H9 (cell line): Measurements from ENCODE around the gene KRT6C. TPM values are rescaled to one million over a fixed set of nuclear protein-coding genes. Genes with fewer than 3 reads are reported as not detected.

Experiments
- DNase-seq: peaks from one replicate; pipeline ENCODE4 v3.0.0-alpha.2; 2017
- H2AFZ ChIP-seq: one replicate; pipeline ENCODE4 v1.6.1; 2013; ENCODE audit warnings: mild to moderate bottlenecking, low read length, control low read depth, moderate library complexity
- H2AK5ac ChIP-seq: 2 replicates; pipeline ENCODE4 v1.6.1; 2013; ENCODE audit warnings: low read length, control low read depth, mixed read lengths; ENCODE audit not compliant: insufficient read length
- H2BK120ac ChIP-seq: one replicate; pipeline ENCODE4 v1.6.1; 2013; ENCODE audit warnings: low read depth, mild to moderate bottlenecking, low read length, control low read depth, inconsistent platforms; ENCODE audit not compliant: poor library complexity, severe bottlenecking
- H2BK12ac ChIP-seq: 2 replicates; pipeline ENCODE4 v1.6.1; 2013; ENCODE audit warnings: low read length, control low read depth, mixed read lengths, low read depth; ENCODE audit not compliant: insufficient read length
- H2BK15ac ChIP-seq: 2 replicates; pipeline ENCODE4 v1.6.1; 2013; ENCODE audit warnings: low read depth, low read length, control low read depth
- H2BK20ac ChIP-seq: one replicate; pipeline ENCODE4 v1.6.1; 2013; ENCODE audit warnings: low read depth, mild to moderate bottlenecking, low read length, control low read depth, inconsistent platforms; ENCODE audit not compliant: poor library complexity, severe bottlenecking
- H2BK5ac ChIP-seq: 2 replicates; pipeline ENCODE4 v1.6.1; 2013; ENCODE audit warnings: low read length, control low read depth, mixed read lengths; ENCODE audit not compliant: insufficient read length
- H3K14ac ChIP-seq: 2 replicates; pipeline ENCODE4 v1.6.1; 2013; ENCODE audit warnings: low read length, control low read depth; ENCODE audit not compliant: insufficient read depth
- H3K18ac ChIP-seq: 2 replicates; pipeline ENCODE4 v1.6.1; 2013; ENCODE audit warnings: low read depth, mild to moderate bottlenecking, mixed read lengths, low read length, control low read depth; ENCODE audit not compliant: insufficient read length
- H3K23ac ChIP-seq: 2 replicates; pipeline ENCODE4 v1.6.1; 2013; ENCODE audit warnings: low read length, control low read depth, mixed read lengths, low read depth; ENCODE audit not compliant: insufficient read length
- H3K23me2 ChIP-seq: 2 replicates; pipeline ENCODE4 v1.6.1; 2013; ENCODE audit warnings: low read depth, mild to moderate bottlenecking, mixed read lengths, low read length, control low read depth; ENCODE audit not compliant: insufficient read length, poor library complexity, severe bottlenecking
- H3K27ac ChIP-seq: 2 replicates; pipeline ENCODE4 v1.5.1; 2013; ENCODE audit warnings: low read length, control low read depth, mixed read lengths, low read depth; ENCODE audit not compliant: insufficient read length
- H3K27me3 ChIP-seq: 2 replicates; pipeline ENCODE4 v1.6.1; 2013; ENCODE audit warnings: low read length, control low read depth, inconsistent platforms; ENCODE audit not compliant: insufficient read depth
- H3K4ac ChIP-seq: 2 replicates; pipeline ENCODE4 v1.6.1; 2013; ENCODE audit warnings: low read depth, mild to moderate bottlenecking, control low read depth, inconsistent platforms, low read length, moderate library complexity
- H3K4me1 ChIP-seq: 2 replicates; pipeline ENCODE4 v1.6.1; 2013; ENCODE audit warnings: low read length, control low read depth, inconsistent platforms; ENCODE audit not compliant: insufficient read depth
- H3K4me2 ChIP-seq: 2 replicates; pipeline ENCODE4 v1.6.1; 2013; ENCODE audit warnings: low read length, control low read depth, mixed read lengths; ENCODE audit not compliant: insufficient read length, insufficient read depth
- H3K56ac ChIP-seq: 2 replicates; pipeline ENCODE4 v1.6.1; 2013; ENCODE audit warnings: low read depth, mild to moderate bottlenecking, mixed read lengths, low read length, control low read depth; ENCODE audit not compliant: insufficient read length
- H3K79me1 ChIP-seq: 2 replicates; pipeline ENCODE4 v1.6.1; 2013; ENCODE audit warnings: low read depth, mild to moderate bottlenecking, moderate library complexity, low read length, control low read depth, inconsistent platforms; ENCODE audit not compliant: insufficient read depth, poor library complexity, severe bottlenecking
- H3K79me2 ChIP-seq: 2 replicates; pipeline ENCODE4 v1.6.1; 2013; ENCODE audit warnings: low read length, control low read depth, inconsistent platforms; ENCODE audit not compliant: insufficient read depth
- H3K9ac ChIP-seq: 2 replicates; pipeline ENCODE4 v1.6.1; 2013; ENCODE audit warnings: low read length, control low read depth, mixed read lengths; ENCODE audit not compliant: insufficient read length; ENCODE audit errors: extremely low read depth
- H3K9me3 ChIP-seq: one replicate; pipeline ENCODE4 v1.6.1; 2013; ENCODE audit warnings: low read depth, low read length, inconsistent platforms; ENCODE audit not compliant: control insufficient read depth
- H3T11ph ChIP-seq: one replicate; pipeline ENCODE4 v1.6.1; 2013; ENCODE audit warnings: mild to moderate bottlenecking, low read length, control low read depth, inconsistent platforms
- H4K20me1 ChIP-seq: one replicate; pipeline ENCODE4 v1.6.1; 2013; ENCODE audit not compliant: control insufficient read depth, insufficient read length, insufficient read depth
- H4K5ac ChIP-seq: 2 replicates; pipeline ENCODE4 v1.6.1; 2013; ENCODE audit warnings: low read depth, mild to moderate bottlenecking, mixed read lengths, low read length, control low read depth; ENCODE audit not compliant: insufficient read length
- H4K8ac ChIP-seq: replicated peaks from 2 replicates; pipeline ENCODE4 v1.6.1; 2013; ENCODE audit warnings: low read length, control low read depth, mixed read lengths, low read depth; ENCODE audit not compliant: insufficient read length
- H4K91ac ChIP-seq: 2 replicates; pipeline ENCODE4 v1.6.1; 2013; ENCODE audit warnings: low read depth, mild to moderate bottlenecking, moderate library complexity, mixed read lengths, low read length, control low read depth; ENCODE audit not compliant: insufficient read length
- H3K27ac Mint-ChIP-seq, 3 experiments: 2 replicates in 2 of 3; 3 replicates in 1 of 3; pipeline ENCODE4 v1.8.0; 2020 to 2021; ENCODE audit warnings: mixed read lengths in 3 of 3, mild to moderate bottlenecking in 1 of 3, moderate library complexity in 1 of 3
- H3K27me3 Mint-ChIP-seq: 2 replicates; pipeline ENCODE4 v1.8.0; 2021; ENCODE audit warnings: low read depth, mild to moderate bottlenecking, moderate library complexity, mixed read lengths
- H3K36me3 Mint-ChIP-seq, 3 experiments: 2 replicates in 2 of 3; 3 replicates in 1 of 3; pipeline ENCODE4 v1.8.0; 2020 to 2021; ENCODE audit warnings: low read depth in 3 of 3, mixed read lengths in 3 of 3; ENCODE audit not compliant: insufficient read depth in 1 of 3
- H3K4me1 Mint-ChIP-seq, 2 experiments: 2 replicates each; pipeline ENCODE4 v1.8.0; 2020; ENCODE audit warnings: mixed read lengths in 2 of 2
- H3K4me3 Mint-ChIP-seq, 2 experiments: 2 replicates in 1 of 2; 3 replicates in 1 of 2; pipeline ENCODE4 v1.8.0; 2020 to 2021; ENCODE audit warnings: mild to moderate bottlenecking in 2 of 2, mixed read lengths in 2 of 2, moderate library complexity in 1 of 2
- H3K9me3 Mint-ChIP-seq, 2 experiments: 2 replicates in 1 of 2; 3 replicates in 1 of 2; pipeline ENCODE4 v1.8.0; 2020; ENCODE audit warnings: mild to moderate bottlenecking in 2 of 2, mixed read lengths in 2 of 2, moderate library complexity in 1 of 2
- WGBS: extraction: QIAGEN DNeasy Blood & Tissue Kit; methylation state at CpG from one replicate; pipeline ENCODE4 v1.1.7; 2013; ENCODE audit warnings: missing lambda C conversion rate, low lambda C conversion rate, mixed read lengths; ENCODE audit not compliant: insufficient read length; ENCODE audit errors: extremely low coverage; 5-methylcytosine and 5-hydroxymethylcytosine counted together
- total RNA-seq: library from RNA; stranded (reverse); gene quantifications from 2 replicates; pipeline ENCODE4 v1.2.1, GENCODE V29; 2021
- TF ChIP-seq, protein P1 (sequence below): fragments of 200-600 bp; sonication (generic); conservative IDR thresholded peaks from 3 replicates; pipeline ENCODE4 v1.8.0; 2021; ENCODE audit warnings: antibody characterized with exemption, mild to moderate bottlenecking

The KRT6C gene
- total RNA-seq, 1 experiment from 2014 or later, result not detected

DNA sequence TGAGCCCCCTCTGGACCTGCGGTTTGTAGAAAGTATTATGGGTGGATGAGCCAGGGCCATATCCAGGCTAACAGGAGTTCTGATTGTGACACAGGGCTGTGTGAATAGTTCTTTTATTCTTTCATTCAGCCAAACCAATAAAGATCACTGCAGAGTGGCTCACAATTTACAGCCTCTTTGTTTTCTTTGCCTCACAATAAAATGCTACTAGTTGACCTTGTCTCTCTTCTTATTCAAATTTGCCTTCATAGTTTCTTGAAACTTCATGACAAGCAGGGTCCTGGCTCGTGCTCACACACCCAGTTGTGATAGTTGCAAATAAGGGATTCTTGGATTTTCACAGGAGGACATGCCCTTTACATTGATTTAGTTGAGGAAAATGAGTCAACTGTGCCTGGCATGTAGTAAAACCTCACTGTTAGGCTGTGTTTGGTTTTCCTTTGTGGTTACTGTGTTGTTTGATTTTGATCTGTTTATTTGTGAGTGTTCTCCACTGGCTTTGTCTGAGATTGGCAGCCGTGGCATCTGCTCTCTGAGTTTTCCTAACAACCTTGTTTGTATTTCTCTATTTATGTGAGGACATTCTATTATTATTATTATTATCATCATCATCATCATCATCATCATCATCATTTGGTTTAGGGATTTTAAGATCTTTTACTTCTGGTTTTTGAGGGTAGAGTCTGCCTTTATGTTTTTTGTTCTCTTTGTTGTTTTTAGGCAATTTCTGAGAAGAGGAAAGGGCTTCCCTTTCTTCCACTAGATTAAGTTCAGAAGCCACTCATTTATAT lies 19.0 kb downstream of the KRT6C start:
- Histone ChIP-seq H3K9ac (no peak overlapping the region), H3K56ac (no peak overlapping the region), H3K79me1 (no peaks in the 10 kb centered on the region), H2AK5ac (no peak overlapping the region), H3K4me2 (peak overlapping the region; percentile 44), H3K4ac (no peak overlapping the region), H3K4me1 (no peaks in the 10 kb centered on the region), H3K9me3 (no peaks in the 10 kb centered on the region), H2BK20ac (no peak overlapping the region), H3K23ac (no peak overlapping the region), H2BK120ac (no peak overlapping the region), H4K8ac (no peak overlapping the region), H3K79me2 (no peaks in the 10 kb centered on the region), H2AFZ (no peak overlapping the region), H3T11ph (no peak overlapping the region), H4K5ac (no peak overlapping the region), H4K91ac (no peak overlapping the region), H2BK12ac (no peak overlapping the region), H4K20me1 (no peaks in the 10 kb centered on the region), H3K27ac (no peak overlapping the region), H3K14ac (no peak overlapping the region; the same call in 1 of the 2 replicates), H2BK15ac (no peak overlapping the region), H3K23me2 (no peaks in the 10 kb centered on the region), H2BK5ac (no peak overlapping the region), H3K27me3 (no peaks in the 10 kb centered on the region), H3K18ac (no peak overlapping the region)
- Mint-ChIP-seq H3K4me3 (no peak overlapping the region), H3K4me1 (peaks cover 14% of the 10 kb centered on the region in 2 experiments), H3K9me3 (no peaks in the 10 kb centered on the region; a peak in 1 of 5 replicates), H3K27me3 (peaks cover 12% of the 10 kb centered on the region), H3K27ac (peak overlapping the region in 2 of 3 experiments; percentile 19 to 77; a peak in 3 of 7 replicates), H3K36me3 (no peaks in the 10 kb centered on the region)
- WGBS, result no CpG with 5 or more reads among the region's 3 CpGs
- TF ChIP-seq, protein P1, sequence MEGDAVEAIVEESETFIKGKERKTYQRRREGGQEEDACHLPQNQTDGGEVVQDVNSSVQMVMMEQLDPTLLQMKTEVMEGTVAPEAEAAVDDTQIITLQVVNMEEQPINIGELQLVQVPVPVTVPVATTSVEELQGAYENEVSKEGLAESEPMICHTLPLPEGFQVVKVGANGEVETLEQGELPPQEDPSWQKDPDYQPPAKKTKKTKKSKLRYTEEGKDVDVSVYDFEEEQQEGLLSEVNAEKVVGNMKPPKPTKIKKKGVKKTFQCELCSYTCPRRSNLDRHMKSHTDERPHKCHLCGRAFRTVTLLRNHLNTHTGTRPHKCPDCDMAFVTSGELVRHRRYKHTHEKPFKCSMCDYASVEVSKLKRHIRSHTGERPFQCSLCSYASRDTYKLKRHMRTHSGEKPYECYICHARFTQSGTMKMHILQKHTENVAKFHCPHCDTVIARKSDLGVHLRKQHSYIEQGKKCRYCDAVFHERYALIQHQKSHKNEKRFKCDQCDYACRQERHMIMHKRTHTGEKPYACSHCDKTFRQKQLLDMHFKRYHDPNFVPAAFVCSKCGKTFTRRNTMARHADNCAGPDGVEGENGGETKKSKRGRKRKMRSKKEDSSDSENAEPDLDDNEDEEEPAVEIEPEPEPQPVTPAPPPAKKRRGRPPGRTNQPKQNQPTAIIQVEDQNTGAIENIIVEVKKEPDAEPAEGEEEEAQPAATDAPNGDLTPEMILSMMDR, result no peak
- DNase-seq, result no peak
